ENCODE measurements around the gene CCDC122. TPM values are rescaled to one million over a fixed set of nuclear protein-coding genes. Genes with fewer than 3 reads are reported as not detected.
A peak's percentile ranks its signal among the peaks of the same experiment; 100 is the strongest.

Gene CCDC122
- total RNA-seq, 5 donors from 2014 or later (not counting 1 experiment from before 2014, with no cell fraction given): 0.44 to 4.1 (median 0.78) TPM

DNA sequence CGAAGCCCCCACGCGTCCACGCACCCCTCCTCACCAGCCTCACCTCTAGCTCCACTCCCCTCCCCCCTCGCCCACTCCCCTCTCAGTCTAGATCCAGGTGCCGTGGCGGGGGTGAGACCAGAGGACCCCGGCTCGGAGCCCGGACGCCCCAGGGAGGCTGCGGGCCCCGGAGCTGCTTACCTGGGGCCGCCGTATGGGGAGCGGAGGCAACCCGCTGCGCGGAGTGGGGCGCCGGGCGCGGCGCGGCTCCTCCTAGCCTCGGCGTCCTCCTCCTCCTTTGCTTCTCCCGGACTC is 93.1 kb downstream of the CCDC122 start:
- H3K9me3 Mint-ChIP-seq: no peaks in the 10 kb centered on the region
- Histone ChIP-seq H3K27me3 (replicated peaks in 1 of 2; ENCODE audit: control insufficient read depth in 2 of 2, extremely low read depth in 1 of 2, insufficient read depth in 2 of 2, low read length in 1 of 2) (peaks cover 8 to 31% of the 10 kb centered on the region in 2 experiments), H3K4me3 (ENCODE audit: control insufficient read depth in 1 of 2, extremely low read depth in 1 of 2, low read length in 1 of 2) (peak overlapping the region; percentile 7 to 67), H3K4me1 (ENCODE audit: control insufficient read depth in 1 of 2, extremely low read depth in 1 of 2, insufficient read depth in 2 of 2, low read length in 2 of 2) (peaks cover 0 to 16% of the 10 kb centered on the region in 2 experiments), H3K27ac (ENCODE audit: low read length) (no peak overlapping the region), H3K36me3 (ENCODE audit: control insufficient read depth in 2 of 2, extremely low read depth in 1 of 2, insufficient read depth in 1 of 2, low read length in 1 of 2) (no peaks in the 10 kb centered on the region), H3K9me3 (no peaks in the 10 kb centered on the region)
- WGBS (ENCODE audit: insufficient coverage): 3% methylated on average over 23 of the region's 28 CpGs
- peaks cover 34 to 43% of the 10 kb centered on the region in 2 donors for H3K27me3 Mint-ChIP-seq
- ATAC-seq (replicated peaks in 1 of 4): peak in 3 of 4 experiments; percentile 16 to 36 (median 26)
- no peaks in the 10 kb centered on the region for H3K36me3 Mint-ChIP-seq
- ChIA-PET CTCF (interaction anchor here in 1 of 2 donors (0.5 kb wide), 1 partner anchor 31 kb away, joined by 4 read pairs; no protein-coding TSS in a partner anchor), POLR2A (no interaction called here)
- DNase-seq: peak in 1 of 35 experiments; percentile 10
- peak overlapping the region in 2 of 3 donors; percentile 60 to 76 for H3K4me3 Mint-ChIP-seq
- H3K4me1 Mint-ChIP-seq: peaks cover 9 to 19% (median 16%) of the 10 kb centered on the region in 3 donors
- H3K27ac Mint-ChIP-seq: no peak overlapping the region

Other genes starting within 250 kb of the CCDC122 start
- under 1 TPM in 1 of 5 donors, not detected in 4; 0.10 TPM for gene ENOX1, start 92.8 kb downstream of the CCDC122 start, total RNA-seq
- 1 to 10 TPM in 4 of 5 donors, under 1 TPM in 1; 0.50 to 3.2 (median 1.5) TPM for gene LACC1, start 164 bp upstream of the CCDC122 start, total RNA-seq

Data from T-cell (primary cell).